Measurements from ENCODE around the gene KCNK15.

The KCNK15 gene

GRCh38 chr20:44715499-44716308 lies 30.0 kb upstream of the KCNK15 start:
- no peak for DNase-seq

DNA sequence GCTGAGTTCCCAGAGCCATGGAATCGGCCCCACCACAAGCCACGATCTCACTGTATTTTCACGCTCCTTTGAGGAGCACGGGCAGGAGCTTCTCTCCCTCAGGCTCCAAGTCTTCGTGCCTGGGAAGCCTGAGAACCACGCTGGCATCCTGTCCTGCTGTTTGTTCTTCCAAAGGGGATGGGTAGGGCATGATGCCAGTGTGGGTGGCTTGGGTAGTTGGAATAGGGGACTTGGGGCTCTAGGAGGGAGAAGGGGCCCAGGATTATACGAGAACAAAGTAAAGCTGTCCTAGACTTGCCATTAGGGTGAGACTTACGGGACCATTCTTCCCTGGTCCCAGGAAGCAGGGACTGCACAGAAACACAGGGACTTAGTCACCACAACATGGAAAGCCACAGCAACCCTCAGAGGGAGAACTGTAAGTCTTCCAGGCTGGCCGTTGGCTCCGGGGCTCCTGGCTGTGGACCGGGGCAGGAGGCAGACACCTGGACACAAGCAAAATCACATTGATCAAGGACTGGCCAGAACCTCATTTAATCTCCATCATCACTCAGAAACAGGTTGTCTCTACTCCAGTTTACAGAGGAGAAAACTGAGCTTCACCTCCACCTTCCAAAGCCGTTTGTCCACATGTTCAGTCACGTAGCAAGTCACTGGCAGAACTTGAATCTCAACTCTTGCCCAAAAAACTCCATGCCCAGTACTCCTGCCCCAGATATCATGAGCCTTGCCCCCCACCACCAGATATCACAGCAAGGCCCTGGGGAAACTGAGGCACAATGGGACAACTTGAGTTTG lies 29.2 kb upstream of the KCNK15 start:
- no peak for DNase-seq

GRCh38 chr20:44717986-44718385 lies 27.7 kb upstream of the KCNK15 start:
- no peak for DNase-seq

GRCh38 chr20:44719841-44720240 lies 25.8 kb upstream of the KCNK15 start:
- no peak for DNase-seq

GRCh38 chr20:44720621-44720996 lies 25.1 kb upstream of the KCNK15 start:
- no peak for DNase-seq

DNA sequence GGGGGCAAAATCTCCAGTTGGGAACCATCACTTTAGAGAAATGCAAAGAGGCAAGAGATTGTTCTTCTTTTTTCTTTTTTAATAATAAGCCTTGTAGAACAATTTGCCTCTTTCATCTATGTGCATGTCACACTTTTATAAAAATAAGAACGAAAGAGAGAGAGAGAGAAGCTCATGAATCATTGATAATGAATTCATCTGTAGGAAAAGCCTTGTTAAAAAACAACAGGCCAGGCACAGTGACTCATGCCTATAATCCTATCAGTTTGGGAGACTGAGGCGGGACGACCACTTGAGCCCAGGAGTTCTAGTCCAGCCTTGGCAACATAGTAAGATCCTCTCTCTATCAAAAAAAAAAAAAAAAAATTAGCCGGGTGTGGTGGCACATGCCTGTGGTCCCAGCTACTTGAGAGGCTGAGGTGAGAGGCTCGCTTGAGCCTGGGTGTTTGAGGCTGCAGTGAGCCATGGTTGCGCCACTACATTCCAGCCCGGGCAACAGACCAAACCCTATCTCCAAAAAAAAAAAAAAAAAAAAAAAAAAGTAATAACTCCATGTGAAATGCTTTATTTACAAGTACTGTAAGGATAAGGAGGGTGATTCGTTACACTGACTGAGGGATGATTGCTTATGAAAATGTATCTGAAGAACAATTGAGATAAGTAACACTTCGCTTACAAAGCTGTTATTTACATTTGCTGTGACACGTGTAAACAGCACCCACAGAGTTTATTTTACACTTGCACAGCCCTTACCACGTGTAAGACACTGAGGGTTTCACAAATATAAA lies 24.5 kb upstream of the KCNK15 start:
- no peak for DNase-seq

DNA sequence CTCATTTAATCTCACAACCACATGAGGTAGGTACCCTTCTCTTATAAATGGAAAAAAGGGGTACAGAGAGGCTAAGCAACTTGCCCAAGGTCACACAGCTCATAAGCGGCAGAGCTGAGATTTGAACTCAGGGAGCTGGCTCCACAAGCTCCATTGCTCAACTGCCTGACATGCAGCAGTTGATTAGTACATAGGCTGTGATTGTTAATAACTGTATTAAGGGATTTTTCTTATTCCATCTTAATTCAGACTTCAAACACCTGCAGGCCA lies 23.9 kb upstream of the KCNK15 start:
- no peak for DNase-seq

DNA sequence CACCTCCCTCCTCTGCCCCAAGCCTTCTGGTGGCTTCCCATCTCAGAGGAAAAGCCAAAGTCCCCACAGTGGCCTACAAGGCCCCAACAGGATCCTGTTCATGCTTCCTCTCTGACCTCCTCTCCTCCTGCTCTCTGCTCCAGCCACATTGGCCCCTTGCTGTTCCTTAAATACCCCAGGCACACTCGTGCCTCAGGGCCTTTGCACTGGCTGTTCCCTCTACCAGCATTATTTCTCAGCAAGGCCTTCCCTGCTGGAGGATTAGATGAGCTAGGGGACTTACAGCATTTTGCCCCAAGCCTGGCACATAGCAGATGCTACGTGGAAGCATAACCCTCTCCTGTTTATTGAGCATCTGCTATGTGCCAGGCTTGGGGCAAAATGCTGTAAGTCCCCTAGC lies 22.7 kb upstream of the KCNK15 start:
- no peak for DNase-seq

DNA sequence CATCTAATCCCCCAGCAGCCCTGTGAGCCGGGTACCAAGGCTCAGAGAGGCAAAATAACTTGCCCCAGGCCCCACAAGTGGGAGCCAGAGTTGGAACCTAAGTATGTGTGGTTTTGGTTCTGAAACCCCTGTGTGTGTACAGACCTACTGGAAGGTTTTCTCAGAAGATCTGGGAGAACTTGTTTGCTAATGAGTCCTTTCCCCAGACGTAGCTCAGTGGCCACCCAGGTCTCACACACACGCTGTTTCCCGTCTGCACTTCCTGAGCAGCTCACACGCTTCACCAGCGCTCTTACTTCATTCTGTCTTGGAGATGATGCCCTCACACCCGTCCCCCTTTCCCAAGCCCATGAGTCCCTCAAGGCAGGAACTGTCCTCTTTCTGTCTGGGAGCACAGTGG lies 22.3 kb upstream of the KCNK15 start:
- no peak for DNase-seq

DNA sequence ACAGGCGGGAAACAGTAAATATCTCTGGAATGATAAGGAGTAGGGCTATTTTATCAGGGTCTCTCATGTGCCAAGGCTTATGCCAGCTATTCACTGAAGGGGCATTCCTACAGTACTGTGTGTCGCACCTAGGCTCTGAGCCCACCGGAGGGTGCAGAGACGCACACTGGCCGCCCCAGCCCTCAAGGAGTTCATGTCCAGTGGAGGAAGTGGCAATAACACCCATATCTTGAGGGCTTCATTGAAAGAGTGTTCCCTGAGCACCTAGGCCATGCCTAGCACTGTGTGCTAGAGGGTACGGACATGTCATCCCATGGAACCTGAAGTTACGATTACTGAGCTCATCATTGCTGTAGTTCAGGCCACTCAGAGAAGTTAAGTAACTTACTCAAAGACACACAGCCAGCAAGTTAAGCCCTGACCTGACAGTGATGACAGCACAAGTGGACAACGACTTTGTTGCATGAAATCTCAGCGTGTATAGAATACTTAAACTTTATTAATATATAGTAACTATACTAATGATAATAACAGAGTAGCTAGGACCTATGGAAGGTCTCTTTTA lies 21.8 kb upstream of the KCNK15 start:
- DNase-seq = no peak

DNA sequence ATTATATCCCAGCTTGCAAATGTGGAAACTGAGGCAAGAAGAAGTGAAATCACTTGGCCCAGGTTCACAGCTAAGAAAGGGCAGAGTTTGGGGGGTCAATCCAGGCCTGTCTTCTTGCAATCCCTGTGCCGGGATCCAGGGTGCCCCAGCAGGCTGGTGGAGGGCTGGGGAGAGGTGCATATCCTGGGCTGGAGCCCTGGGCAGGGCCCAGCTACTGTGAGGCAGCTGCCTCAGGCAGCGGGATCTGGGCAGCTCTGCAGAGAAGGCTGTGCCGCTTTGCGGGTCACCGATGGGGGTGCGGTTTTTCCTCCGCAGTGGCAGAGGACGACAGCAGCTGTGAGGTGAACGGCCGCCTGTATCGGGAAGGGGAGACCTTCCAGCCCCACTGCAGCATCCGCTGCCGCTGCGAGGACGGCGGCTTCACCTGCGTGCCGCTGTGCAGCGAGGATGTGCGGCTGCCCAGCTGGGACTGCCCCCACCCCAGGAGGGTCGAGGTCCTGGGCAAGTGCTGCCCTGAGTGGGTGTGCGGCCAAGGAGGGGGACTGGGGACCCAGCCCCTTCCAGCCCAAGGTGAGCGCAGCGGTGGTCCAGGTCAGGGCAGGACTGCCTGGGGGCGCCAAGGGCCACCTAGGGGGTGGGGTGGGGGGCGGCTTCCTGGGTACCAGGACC lies 21.1 kb upstream of the KCNK15 start:
- no peak for DNase-seq

DNA sequence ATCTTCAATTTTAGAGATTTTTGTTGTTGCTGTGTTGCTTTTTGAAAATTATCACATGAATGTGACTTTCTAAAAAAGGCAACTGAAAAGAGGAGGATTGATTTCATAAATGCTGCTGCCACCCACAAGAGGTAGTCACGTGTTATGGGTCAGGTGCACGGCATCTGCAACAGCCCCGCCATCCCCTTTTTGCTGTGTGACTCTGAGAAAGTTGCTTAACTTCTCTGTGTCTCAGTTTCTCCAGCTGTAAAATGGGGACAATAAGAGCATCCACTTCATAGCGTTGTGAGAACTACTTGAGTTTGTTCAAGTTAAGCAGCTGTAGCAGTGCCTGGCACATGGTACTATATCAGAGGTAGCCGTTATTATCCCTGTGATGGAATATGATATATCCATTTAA lies 19.8 kb upstream of the KCNK15 start:
- DNase-seq = no peak

DNA sequence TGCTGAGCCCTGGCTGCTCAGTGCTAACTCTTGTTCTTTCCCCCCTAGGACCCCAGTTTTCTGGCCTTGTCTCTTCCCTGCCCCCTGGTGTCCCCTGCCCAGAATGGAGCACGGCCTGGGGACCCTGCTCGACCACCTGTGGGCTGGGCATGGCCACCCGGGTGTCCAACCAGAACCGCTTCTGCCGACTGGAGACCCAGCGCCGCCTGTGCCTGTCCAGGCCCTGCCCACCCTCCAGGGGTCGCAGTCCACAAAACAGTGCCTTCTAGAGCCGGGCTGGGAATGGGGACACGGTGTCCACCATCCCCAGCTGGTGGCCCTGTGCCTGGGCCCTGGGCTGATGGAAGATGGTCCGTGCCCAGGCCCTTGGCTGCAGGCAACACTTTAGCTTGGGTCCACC lies 18.6 kb upstream of the KCNK15 start:
- no peak for DNase-seq

DNA sequence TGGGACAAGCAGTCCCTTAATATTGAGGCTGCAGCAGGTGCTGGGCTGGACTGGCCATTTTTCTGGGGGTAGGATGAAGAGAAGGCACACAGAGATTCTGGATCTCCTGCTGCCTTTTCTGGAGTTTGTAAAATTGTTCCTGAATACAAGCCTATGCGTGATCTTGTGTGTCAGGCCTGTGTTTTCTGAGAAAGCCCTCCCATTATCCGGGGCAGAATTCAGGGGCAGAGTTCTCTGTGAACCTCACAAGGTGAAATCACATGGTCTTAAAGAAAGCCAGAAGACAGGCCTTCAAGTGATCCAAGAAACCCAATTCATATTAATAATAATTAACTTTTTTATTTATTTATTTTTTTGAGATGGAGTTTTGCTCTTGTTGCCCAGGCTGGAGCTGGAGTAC lies 18.0 kb upstream of the KCNK15 start:
- no peak for DNase-seq

DNA sequence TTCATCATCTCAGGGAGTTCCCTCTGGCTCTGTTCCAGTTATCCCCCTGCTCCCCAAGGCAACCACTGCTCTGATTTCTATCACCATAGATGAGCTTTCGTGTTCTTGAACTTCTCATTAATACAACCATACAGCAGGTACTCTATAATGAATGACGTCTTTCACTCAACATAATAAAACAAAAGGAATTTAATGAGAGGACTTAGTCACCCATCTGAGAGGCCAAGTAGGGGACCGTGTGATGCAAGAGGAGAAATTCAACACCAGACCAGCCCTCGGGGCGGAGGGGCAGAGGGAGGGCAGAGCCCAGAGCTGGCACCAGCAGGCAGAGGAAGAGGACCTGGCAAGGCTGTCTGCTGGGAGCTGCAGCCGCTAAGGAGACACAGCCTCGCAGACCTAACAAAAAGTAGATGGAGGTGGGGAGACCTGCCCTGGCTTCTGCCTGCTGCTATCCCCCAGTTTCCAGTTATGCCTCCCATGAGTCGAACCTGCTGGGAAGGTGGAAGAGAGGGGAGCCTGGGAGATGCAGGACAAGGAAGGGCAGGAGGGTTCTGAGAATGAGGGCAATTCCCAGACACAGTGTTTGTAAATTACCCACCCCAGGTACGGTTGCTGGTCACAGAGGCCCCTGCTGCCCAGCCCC lies 16.7 kb upstream of the KCNK15 start:
- DNase-seq = no peak

GRCh38 chr20:44730441-44730840 lies 15.2 kb upstream of the KCNK15 start:
- DNase-seq = no peak

- no peak for DNase-seq
Measured at GRCh38 chr20:44731657-44732056, 14.0 kb upstream of the KCNK15 start.

- DNase-seq = no peak
Measured at GRCh38 chr20:44732327-44732726, 13.3 kb upstream of the KCNK15 start.

DNA sequence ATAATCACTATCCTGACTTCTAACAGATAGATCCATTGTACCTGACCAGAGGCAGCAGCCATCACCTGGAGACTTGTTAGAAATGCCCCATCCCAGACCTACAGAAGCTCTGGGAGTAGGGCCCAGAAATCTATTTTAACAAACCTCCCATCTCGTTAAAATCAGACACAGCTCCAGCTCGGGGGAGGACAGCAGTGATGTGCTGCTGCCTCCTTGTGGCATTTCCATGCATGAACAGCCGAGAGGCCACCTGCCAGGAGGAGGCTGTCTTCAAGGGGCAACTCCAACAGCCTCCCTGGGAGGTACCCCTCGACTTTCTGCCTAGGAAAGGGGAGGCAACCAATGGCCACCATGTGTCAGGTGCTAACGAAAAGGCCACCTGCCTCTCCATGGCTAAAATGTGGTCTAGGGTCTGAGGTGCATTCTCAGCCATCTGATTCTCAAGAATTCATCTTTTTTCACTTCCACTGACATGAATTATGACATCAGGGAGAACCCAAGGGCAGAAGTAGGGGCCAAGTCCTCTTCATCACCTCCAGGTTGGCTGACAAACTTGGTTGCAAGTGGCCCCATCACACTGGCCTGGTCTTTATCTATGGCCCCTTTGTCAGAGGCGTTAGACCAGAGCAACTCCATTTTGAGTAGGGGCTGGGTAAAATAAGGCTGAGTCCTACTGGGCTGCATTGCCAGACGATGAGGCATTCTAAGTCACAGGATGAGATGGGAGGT lies 12.2 kb upstream of the KCNK15 start:
- peak; percentile 81 for DNase-seq

GRCh38 chr20:44734938-44735337 lies 10.7 kb upstream of the KCNK15 start:
- no peak for DNase-seq

GRCh38 chr20:44735816-44736169 lies 9.9 kb upstream of the KCNK15 start:
- DNase-seq = no peak
